Liver (tissue), 3 donors: ENCODE measurements around the gene IFIH1.

Experiments
- FOXA1 ChIP-seq: IDR thresholded peaks from 2 replicates; pipeline ENCODE4 v1.6.1; 2016; ENCODE audit warnings: antibody characterized with exemption
- GABPA ChIP-seq, 2 donors: IDR thresholded peaks in 1 of 2; conservative IDR thresholded peaks in 1 of 2; 2 replicates each; pipeline ENCODE4 v1.6.1; 2016; ENCODE audit warnings: antibody characterized with exemption in 2 of 2, mild to moderate bottlenecking in 1 of 2, moderate library complexity in 1 of 2
- HNF4G ChIP-seq: IDR thresholded peaks from 2 replicates; pipeline ENCODE4 v1.6.1; 2016; ENCODE audit warnings: antibody characterized with exemption
- JUND ChIP-seq, 2 donors: IDR thresholded peaks; 2 replicates each; pipeline ENCODE4 v1.6.1; 2016; ENCODE audit warnings: antibody characterized with exemption in 2 of 2
- MAX ChIP-seq: IDR thresholded peaks from 2 replicates; pipeline ENCODE4 v1.6.1; 2016; ENCODE audit warnings: antibody characterized with exemption
- RAD21 ChIP-seq, 2 donors: IDR thresholded peaks; 2 replicates each; pipeline ENCODE4 v1.6.1; 2016; ENCODE audit warnings: antibody characterized with exemption in 2 of 2, mild to moderate bottlenecking in 2 of 2
- SP1 ChIP-seq: IDR thresholded peaks from 2 replicates; pipeline ENCODE4 v1.6.1; 2018; ENCODE audit warnings: antibody characterized with exemption, mild to moderate bottlenecking
- TAF1 ChIP-seq: conservative IDR thresholded peaks from 2 replicates; pipeline ENCODE4 v1.6.1; 2016; ENCODE audit warnings: antibody characterized with exemption, mild to moderate bottlenecking
- YY1 ChIP-seq: IDR thresholded peaks from 2 replicates; pipeline ENCODE4 v1.6.1; 2016; ENCODE audit warnings: antibody characterized with exemption, mild to moderate bottlenecking
- TF ChIP-seq, protein P1 (sequence below): IDR thresholded peaks from 2 replicates; pipeline ENCODE4 v1.6.1; 2016; ENCODE audit warnings: antibody characterized with exemption
- TF ChIP-seq, protein P2 (sequence below): fragments of 150-350 bp; IDR thresholded peaks from 2 replicates; pipeline ENCODE4 v1.5.1; 2017; ENCODE audit warnings: improper control_type of control experiment, low read depth, low read length; ENCODE audit not compliant: missing input control
- TF ChIP-seq, protein P3 (sequence below): IDR thresholded peaks from 2 replicates; pipeline ENCODE4 v1.6.1; 2016; ENCODE audit warnings: antibody characterized with exemption, mild to moderate bottlenecking
- donor health status: healthy.
- donor health status: healthy.

DNA sequence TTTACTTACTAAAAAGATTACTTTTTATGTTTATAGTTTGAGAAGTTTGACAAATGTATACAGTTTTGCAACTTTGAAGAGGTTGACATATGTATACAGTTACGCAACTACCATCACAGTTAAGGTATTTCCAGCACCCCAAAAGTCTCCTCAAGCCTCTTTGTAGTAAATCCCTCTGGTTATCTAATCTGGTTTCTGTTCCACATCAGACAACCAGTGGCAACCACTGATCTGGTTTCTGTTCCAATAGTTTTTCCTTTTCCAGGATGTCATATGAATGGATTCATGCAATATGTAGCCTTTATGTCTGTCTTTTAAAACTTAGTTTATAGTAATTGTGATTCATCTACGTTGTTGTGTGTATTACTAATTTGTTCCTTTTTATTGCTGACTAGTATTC, 23.5 kb downstream of the IFIH1 start:
- TF ChIP-seq, protein P1, sequence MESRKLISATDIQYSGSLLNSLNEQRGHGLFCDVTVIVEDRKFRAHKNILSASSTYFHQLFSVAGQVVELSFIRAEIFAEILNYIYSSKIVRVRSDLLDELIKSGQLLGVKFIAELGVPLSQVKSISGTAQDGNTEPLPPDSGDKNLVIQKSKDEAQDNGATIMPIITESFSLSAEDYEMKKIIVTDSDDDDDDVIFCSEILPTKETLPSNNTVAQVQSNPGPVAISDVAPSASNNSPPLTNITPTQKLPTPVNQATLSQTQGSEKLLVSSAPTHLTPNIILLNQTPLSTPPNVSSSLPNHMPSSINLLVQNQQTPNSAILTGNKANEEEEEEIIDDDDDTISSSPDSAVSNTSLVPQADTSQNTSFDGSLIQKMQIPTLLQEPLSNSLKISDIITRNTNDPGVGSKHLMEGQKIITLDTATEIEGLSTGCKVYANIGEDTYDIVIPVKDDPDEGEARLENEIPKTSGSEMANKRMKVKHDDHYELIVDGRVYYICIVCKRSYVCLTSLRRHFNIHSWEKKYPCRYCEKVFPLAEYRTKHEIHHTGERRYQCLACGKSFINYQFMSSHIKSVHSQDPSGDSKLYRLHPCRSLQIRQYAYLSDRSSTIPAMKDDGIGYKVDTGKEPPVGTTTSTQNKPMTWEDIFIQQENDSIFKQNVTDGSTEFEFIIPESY: no peak
- TF ChIP-seq, protein P2, sequence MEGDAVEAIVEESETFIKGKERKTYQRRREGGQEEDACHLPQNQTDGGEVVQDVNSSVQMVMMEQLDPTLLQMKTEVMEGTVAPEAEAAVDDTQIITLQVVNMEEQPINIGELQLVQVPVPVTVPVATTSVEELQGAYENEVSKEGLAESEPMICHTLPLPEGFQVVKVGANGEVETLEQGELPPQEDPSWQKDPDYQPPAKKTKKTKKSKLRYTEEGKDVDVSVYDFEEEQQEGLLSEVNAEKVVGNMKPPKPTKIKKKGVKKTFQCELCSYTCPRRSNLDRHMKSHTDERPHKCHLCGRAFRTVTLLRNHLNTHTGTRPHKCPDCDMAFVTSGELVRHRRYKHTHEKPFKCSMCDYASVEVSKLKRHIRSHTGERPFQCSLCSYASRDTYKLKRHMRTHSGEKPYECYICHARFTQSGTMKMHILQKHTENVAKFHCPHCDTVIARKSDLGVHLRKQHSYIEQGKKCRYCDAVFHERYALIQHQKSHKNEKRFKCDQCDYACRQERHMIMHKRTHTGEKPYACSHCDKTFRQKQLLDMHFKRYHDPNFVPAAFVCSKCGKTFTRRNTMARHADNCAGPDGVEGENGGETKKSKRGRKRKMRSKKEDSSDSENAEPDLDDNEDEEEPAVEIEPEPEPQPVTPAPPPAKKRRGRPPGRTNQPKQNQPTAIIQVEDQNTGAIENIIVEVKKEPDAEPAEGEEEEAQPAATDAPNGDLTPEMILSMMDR: no peak
- TF ChIP-seq MAX (no peak), GABPA (IDR thresholded peaks at IDR 0.05 in 1 of 2, conservative IDR thresholded peaks at IDR 0.05 in 1 of 2) (no peak), TAF1 (no peak), RAD21 (IDR thresholded peaks at IDR 0.05) (no peak), HNF4G (no peak), YY1 (no peak), SP1 (no peak), FOXA1 (no peak), JUND (IDR thresholded peaks at IDR 0.05) (no peak)
- TF ChIP-seq, protein P3, sequence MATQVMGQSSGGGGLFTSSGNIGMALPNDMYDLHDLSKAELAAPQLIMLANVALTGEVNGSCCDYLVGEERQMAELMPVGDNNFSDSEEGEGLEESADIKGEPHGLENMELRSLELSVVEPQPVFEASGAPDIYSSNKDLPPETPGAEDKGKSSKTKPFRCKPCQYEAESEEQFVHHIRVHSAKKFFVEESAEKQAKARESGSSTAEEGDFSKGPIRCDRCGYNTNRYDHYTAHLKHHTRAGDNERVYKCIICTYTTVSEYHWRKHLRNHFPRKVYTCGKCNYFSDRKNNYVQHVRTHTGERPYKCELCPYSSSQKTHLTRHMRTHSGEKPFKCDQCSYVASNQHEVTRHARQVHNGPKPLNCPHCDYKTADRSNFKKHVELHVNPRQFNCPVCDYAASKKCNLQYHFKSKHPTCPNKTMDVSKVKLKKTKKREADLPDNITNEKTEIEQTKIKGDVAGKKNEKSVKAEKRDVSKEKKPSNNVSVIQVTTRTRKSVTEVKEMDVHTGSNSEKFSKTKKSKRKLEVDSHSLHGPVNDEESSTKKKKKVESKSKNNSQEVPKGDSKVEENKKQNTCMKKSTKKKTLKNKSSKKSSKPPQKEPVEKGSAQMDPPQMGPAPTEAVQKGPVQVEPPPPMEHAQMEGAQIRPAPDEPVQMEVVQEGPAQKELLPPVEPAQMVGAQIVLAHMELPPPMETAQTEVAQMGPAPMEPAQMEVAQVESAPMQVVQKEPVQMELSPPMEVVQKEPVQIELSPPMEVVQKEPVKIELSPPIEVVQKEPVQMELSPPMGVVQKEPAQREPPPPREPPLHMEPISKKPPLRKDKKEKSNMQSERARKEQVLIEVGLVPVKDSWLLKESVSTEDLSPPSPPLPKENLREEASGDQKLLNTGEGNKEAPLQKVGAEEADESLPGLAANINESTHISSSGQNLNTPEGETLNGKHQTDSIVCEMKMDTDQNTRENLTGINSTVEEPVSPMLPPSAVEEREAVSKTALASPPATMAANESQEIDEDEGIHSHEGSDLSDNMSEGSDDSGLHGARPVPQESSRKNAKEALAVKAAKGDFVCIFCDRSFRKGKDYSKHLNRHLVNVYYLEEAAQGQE: no peak
